Right atrium auricular region (tissue), 2 donors: ENCODE results near the gene CA9. TPM values are rescaled to one million over a fixed set of nuclear protein-coding genes. Genes with fewer than 3 reads are reported as not detected.

Experiments used
- DNase-seq: peaks from one replicate; pipeline ENCODE4 v3.0.0-alpha.2; 2019; ENCODE audit warnings: low spot score
- H3K27ac ChIP-seq, 2 donors: fragments of 200-600 bp; sonication (generic); 1 replicate in 1 of 2; 2 replicates in 1 of 2; pipeline ENCODE4 v1.5.1; 2016 to 2019
- H3K27me3 ChIP-seq, 2 donors: fragments of 200-600 bp; sonication (generic); one replicate each; pipeline versions ENCODE4 v1.5.1 to v1.6.0; 2017 to 2019
- H3K36me3 ChIP-seq: fragments of 200-600 bp; sonication (generic); one replicate; pipeline ENCODE4 v1.5.1; 2016
- H3K4me1 ChIP-seq, 2 donors: fragments of 200-600 bp; sonication (generic); one replicate each; pipeline versions ENCODE4 v1.5.1 to v1.6.0; 2017 to 2019
- H3K4me3 ChIP-seq, 2 donors: fragments of 200-600 bp; sonication (generic); 1 replicate in 1 of 2; 2 replicates in 1 of 2; pipeline ENCODE4 v1.5.1; 2017 to 2019; ENCODE audit warnings: mild to moderate bottlenecking in 1 of 2, moderate library complexity in 1 of 2
- H3K9me3 ChIP-seq, 2 donors: fragments of 200-600 bp; sonication (generic); one replicate each; pipeline ENCODE4 v1.5.1; 2019
- total RNA-seq, 2 donors: library from RNA; depleted of rRNA; stranded (reverse); fragments of >200 nt; gene quantifications; one replicate each; pipeline ENCODE4 v1.1.0, GENCODE V29; 2016
- TF ChIP-seq, protein P1 (sequence below), 2 donors: fragments of 200-600 bp; sonication (generic); IDR thresholded peaks; one replicate each; pipeline ENCODE4 v1.5.1; 2019; ENCODE audit warnings: antibody characterized with exemption in 2 of 2

The CA9 gene
- total RNA-seq, 2 donors from 2014 or later, result 5.5 to 5.9 TPM

DNA sequence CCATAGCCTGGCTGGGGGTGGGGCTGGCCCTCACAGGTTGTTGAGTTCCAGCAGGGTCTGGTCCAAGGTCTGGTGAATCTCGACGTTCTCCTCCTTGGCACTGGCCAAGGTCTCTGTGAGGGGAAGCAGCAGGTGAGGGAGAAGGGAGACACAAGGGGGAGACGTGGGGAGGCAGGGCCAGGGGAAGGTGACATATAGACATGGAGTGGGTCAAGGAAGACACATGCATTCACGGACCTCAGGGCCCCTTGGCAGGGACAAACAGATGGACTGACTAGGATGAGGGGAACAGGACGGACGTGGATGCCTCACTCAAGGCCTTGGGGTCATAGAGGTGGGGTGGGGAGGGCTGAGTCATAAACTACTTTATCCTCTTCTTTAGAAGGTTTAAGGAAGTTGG is 8.3 kb downstream of the CA9 start:
- Histone ChIP-seq H3K4me3 (no peak overlapping the region), H3K27ac (no peak overlapping the region), H3K36me3 (peaks cover 39% of the 10 kb centered on the region), H3K27me3 (no peaks in the 10 kb centered on the region), H3K4me1 (peaks cover 0 to 24% of the 10 kb centered on the region in 2 donors), H3K9me3 (no peaks in the 10 kb centered on the region)
- no peak for DNase-seq
- TF ChIP-seq, protein P1, sequence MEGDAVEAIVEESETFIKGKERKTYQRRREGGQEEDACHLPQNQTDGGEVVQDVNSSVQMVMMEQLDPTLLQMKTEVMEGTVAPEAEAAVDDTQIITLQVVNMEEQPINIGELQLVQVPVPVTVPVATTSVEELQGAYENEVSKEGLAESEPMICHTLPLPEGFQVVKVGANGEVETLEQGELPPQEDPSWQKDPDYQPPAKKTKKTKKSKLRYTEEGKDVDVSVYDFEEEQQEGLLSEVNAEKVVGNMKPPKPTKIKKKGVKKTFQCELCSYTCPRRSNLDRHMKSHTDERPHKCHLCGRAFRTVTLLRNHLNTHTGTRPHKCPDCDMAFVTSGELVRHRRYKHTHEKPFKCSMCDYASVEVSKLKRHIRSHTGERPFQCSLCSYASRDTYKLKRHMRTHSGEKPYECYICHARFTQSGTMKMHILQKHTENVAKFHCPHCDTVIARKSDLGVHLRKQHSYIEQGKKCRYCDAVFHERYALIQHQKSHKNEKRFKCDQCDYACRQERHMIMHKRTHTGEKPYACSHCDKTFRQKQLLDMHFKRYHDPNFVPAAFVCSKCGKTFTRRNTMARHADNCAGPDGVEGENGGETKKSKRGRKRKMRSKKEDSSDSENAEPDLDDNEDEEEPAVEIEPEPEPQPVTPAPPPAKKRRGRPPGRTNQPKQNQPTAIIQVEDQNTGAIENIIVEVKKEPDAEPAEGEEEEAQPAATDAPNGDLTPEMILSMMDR (IDR thresholded peaks at IDR 0.05), result no peak

DNA sequence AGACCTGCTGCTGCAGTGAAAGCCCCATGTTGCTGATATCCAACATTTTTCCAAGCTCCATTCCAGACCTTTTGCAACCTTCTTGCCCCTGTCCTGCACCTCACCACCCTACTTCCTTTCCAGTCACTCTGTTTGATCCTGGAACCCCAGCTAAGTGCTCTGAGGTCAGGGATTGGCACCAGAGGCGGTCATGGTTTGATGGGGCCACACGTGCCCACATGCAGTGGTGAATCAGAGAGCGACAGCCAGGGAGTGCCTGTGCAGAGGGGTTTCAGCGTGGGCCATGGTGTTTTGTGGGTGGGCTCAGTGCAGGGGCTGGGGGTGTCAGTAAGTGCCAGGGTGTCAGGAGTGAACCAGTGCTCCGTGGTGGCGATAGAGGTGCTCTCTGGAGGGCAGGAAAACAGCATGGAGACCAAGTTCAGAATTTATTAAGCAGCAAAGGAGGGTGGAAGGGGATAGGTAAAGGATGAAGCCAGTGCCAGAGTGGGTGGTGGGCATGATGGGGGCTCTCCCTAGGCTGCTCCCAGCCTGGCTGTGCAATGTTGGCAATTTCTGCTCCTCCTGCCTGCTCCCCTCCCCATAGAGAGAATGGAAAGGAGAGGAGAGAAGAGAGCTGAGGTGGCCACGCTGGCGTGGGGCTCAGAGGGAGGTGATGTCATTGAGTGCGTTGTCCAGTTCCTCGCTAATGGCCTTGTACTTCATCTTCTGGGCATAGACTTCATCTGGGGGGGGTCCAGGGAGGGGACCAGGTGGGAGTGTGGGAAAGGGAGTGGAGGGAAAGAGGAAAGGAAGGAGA is 9.0 kb downstream of the CA9 start:
- Histone ChIP-seq H3K4me1 (peaks cover 0 to 31% of the 10 kb centered on the region in 2 donors), H3K27me3 (no peaks in the 10 kb centered on the region), H3K4me3 (no peak overlapping the region), H3K27ac (no peak overlapping the region), H3K9me3 (no peaks in the 10 kb centered on the region), H3K36me3 (peaks cover 45% of the 10 kb centered on the region)
- DNase-seq, result no peak
- TF ChIP-seq, protein P1 (IDR thresholded peaks at IDR 0.05), result no peak

DNA sequence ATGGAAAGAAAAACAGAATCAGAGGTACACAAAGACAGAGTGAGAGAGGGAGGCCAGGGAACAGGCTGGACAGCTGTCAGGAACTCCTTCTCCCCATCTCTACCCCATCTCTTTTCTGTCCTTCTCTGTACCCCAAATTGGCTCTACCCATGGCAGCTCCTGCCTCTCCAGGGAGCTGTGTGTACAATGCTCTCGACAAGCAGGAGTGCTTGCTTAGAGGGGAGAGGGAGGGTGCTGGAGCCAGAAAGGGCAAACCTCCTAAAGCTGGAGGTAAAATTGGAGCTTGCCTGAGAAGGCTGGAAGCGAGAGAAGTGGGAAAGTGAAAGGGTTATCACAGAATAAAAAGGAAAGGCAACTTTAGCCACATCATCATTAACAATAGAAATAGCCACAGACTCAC is 9.6 kb downstream of the CA9 start:
- H3K4me1 ChIP-seq, result peaks cover 0 to 37% of the 10 kb centered on the region in 2 donors
- peaks cover 50% of the 10 kb centered on the region for H3K36me3 ChIP-seq
- TF ChIP-seq, protein P1 (IDR thresholded peaks at IDR 0.05), result no peak
- H3K27me3 ChIP-seq, result no peaks in the 10 kb centered on the region
- no peak for DNase-seq
- H3K9me3 ChIP-seq, result no peaks in the 10 kb centered on the region
- no peak overlapping the region for H3K27ac ChIP-seq
- no peak overlapping the region for H3K4me3 ChIP-seq

DNA sequence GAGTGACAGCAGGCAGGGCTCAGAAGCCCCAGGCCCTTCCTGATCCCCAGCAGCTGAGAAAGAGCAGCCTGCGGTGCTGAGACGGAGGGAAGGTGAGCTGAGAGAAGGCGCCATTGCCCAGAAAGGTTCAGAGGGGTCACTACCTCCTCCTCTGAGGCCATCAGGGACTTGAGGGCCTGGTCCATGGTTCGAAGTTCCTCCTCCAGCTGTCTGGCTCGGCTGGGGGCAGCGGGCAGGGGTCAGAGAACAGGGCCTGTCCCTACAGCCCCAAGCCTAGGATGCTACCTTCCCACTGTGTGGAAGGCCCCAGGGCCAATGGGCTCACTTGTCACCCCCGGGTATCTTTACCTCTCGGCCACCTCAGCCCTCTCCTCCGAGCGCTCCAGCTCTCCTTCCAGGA is 11.2 kb downstream of the CA9 start:
- no peak for DNase-seq
- Histone ChIP-seq H3K4me3 (peak overlapping the region in 1 of 2 donors; percentile 2), H3K27ac (peak overlapping the region; percentile 49 to 97), H3K9me3 (no peaks in the 10 kb centered on the region), H3K27me3 (no peaks in the 10 kb centered on the region), H3K36me3 (peaks cover 50% of the 10 kb centered on the region), H3K4me1 (peaks cover 0 to 47% of the 10 kb centered on the region in 2 donors)
- TF ChIP-seq, protein P1 (IDR thresholded peaks at IDR 0.05), result no peak

DNA sequence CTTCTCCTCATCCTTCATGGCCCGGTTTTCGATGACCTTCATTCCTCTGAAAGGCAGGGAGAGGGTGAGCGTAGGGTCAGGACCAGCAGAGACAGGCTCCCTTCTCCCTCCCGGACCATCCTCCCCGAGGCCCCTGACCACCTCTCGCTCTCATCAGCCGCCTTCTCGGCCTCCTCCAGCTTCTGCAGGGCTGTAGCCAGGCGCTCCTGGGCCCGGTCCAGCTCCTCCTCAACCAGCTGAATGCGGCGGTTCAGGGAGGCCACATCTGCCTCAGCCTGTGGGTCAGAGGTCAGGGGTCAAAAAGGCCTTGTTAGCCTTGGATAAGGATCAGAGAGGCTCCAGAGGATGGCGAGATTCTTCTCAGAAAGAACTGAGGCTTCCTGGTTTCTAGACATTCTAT is 11.8 kb downstream of the CA9 start:
- peaks cover 0 to 51% of the 10 kb centered on the region in 2 donors for H3K4me1 ChIP-seq
- TF ChIP-seq, protein P1 (IDR thresholded peaks at IDR 0.05), result no peak
- H3K4me3 ChIP-seq, result peak overlapping the region; percentile 2 to 3
- peak overlapping the region; percentile 97 to 99 for H3K27ac ChIP-seq
- peaks cover 50% of the 10 kb centered on the region for H3K36me3 ChIP-seq
- H3K9me3 ChIP-seq, result no peaks in the 10 kb centered on the region
- no peak for DNase-seq
- no peaks in the 10 kb centered on the region for H3K27me3 ChIP-seq
